NCI-H128 (cell line): ENCODE results near the gene NUTM2E.
"Not testable (repeated sequence)": the region's sequence is repeated elsewhere in the genome, so short reads cannot be mapped to it uniquely, and the experiment has no call there.

Experiments used
- DNase-seq: peaks from one replicate; lab custom pipeline; 2025; ENCODE audit not compliant: unreplicated experiment; lab: John Stamatoyannopoulos, UW

NUTM2E gene

GRCh38 chr10:79862803-79863202, 36.3 kb downstream of the NUTM2E start:
- DNase-seq, result not testable (repeated sequence)

- not testable (repeated sequence) for DNase-seq
Observed at GRCh38 chr10:79866903-79867551, 40.5 kb downstream of the NUTM2E start.

DNA sequence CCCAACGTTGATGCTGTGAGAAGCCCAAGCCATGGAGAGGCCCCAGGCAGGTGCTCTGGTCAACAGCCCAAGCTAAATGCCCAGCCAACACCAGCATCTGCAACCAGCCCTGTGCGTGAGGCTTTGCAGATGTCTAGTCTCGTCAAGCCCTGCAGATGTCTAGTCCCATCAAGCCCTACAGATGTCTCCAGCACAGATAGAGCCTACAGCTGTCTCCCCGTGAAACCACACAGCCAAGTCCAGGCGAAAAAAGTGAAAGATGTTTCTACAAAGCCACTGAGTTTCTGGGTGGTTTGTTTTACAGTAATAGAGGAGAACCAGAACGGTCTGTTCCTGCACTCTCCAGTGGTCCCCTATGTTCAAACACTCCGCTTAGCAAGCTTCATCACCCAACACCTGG, 41.5 kb downstream of the NUTM2E start:
- not testable (repeated sequence) for DNase-seq

- DNase-seq, result not testable (repeated sequence)
Observed at GRCh38 chr10:79869439-79870097, 43.0 kb downstream of the NUTM2E start.

DNA sequence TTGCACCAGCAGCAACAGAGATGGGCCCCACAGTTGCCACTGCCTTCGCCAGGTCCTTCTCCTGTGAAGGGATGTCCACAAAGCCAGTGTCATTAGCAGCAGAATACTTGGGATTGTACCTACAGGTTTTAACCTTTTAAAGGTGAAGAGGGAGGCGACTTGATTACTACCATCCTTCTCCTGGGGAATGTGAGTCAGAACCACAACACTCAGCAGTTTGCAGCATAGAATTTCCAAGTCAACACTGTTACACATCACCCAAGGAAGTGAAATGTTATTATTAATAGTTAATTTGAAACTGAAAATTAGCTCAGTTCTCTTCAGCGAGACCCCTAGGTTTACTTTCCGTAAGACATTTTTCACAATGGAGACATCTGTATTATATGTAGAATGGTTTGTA, 45.2 kb downstream of the NUTM2E start:
- not testable (repeated sequence) for DNase-seq
